ENCODE data around the gene SHANK3.

DNA sequence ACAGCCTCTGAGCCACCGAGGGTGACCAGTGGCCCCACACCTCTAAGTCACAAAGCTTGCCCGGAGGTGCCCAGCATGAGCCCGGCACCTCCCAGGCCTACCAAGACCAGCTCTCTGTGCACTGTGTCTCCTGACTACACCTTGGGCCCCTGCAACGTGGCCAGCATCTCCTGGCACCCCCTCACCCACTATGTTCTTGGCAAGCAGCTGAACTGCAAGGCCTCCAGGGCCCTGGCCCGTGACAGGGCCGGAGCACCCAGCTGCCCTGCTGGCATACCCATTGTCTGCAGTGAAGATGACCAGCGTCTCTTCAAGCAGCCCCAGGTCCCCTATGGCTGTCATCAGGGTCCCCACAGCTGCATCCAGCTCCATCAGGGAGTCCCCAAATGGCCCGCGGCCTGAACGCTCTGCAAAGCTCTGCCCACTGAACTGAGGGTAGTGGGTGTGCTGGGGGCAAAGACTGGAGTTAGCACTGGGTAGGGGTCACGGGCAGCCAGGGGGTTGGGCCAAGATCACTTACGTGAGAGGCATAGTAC lies 46.2 kb upstream of the SHANK3 start:
- TF ChIP-seq, protein P1, sequence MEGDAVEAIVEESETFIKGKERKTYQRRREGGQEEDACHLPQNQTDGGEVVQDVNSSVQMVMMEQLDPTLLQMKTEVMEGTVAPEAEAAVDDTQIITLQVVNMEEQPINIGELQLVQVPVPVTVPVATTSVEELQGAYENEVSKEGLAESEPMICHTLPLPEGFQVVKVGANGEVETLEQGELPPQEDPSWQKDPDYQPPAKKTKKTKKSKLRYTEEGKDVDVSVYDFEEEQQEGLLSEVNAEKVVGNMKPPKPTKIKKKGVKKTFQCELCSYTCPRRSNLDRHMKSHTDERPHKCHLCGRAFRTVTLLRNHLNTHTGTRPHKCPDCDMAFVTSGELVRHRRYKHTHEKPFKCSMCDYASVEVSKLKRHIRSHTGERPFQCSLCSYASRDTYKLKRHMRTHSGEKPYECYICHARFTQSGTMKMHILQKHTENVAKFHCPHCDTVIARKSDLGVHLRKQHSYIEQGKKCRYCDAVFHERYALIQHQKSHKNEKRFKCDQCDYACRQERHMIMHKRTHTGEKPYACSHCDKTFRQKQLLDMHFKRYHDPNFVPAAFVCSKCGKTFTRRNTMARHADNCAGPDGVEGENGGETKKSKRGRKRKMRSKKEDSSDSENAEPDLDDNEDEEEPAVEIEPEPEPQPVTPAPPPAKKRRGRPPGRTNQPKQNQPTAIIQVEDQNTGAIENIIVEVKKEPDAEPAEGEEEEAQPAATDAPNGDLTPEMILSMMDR (IDR thresholded peaks at IDR 0.05; ENCODE audit: low read depth, low read length, missing input control) = no peak
- TF ChIP-seq GABPA (IDR thresholded peaks at IDR 0.05 in 1 of 2, conservative IDR thresholded peaks at IDR 0.05 in 1 of 2) (no peak), YY1 (IDR thresholded peaks at IDR 0.05) (no peak), JUND (IDR thresholded peaks at IDR 0.05) (no peak), RAD21 (IDR thresholded peaks at IDR 0.05) (no peak), SP1 (IDR thresholded peaks at IDR 0.05) (no peak), HNF4G (IDR thresholded peaks at IDR 0.05) (no peak), EGR1 (IDR thresholded peaks at IDR 0.05; ENCODE audit: low read depth in 2 of 2) (no peak), HNF4A (conservative IDR thresholded peaks at IDR 0.05) (no peak)
- TF ChIP-seq, protein P2, sequence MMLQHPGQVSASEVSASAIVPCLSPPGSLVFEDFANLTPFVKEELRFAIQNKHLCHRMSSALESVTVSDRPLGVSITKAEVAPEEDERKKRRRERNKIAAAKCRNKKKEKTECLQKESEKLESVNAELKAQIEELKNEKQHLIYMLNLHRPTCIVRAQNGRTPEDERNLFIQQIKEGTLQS (IDR thresholded peaks at IDR 0.05) = no peak
- TF ChIP-seq, protein P3, sequence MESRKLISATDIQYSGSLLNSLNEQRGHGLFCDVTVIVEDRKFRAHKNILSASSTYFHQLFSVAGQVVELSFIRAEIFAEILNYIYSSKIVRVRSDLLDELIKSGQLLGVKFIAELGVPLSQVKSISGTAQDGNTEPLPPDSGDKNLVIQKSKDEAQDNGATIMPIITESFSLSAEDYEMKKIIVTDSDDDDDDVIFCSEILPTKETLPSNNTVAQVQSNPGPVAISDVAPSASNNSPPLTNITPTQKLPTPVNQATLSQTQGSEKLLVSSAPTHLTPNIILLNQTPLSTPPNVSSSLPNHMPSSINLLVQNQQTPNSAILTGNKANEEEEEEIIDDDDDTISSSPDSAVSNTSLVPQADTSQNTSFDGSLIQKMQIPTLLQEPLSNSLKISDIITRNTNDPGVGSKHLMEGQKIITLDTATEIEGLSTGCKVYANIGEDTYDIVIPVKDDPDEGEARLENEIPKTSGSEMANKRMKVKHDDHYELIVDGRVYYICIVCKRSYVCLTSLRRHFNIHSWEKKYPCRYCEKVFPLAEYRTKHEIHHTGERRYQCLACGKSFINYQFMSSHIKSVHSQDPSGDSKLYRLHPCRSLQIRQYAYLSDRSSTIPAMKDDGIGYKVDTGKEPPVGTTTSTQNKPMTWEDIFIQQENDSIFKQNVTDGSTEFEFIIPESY (IDR thresholded peaks at IDR 0.05) = no peak
- TF ChIP-seq, protein P4, sequence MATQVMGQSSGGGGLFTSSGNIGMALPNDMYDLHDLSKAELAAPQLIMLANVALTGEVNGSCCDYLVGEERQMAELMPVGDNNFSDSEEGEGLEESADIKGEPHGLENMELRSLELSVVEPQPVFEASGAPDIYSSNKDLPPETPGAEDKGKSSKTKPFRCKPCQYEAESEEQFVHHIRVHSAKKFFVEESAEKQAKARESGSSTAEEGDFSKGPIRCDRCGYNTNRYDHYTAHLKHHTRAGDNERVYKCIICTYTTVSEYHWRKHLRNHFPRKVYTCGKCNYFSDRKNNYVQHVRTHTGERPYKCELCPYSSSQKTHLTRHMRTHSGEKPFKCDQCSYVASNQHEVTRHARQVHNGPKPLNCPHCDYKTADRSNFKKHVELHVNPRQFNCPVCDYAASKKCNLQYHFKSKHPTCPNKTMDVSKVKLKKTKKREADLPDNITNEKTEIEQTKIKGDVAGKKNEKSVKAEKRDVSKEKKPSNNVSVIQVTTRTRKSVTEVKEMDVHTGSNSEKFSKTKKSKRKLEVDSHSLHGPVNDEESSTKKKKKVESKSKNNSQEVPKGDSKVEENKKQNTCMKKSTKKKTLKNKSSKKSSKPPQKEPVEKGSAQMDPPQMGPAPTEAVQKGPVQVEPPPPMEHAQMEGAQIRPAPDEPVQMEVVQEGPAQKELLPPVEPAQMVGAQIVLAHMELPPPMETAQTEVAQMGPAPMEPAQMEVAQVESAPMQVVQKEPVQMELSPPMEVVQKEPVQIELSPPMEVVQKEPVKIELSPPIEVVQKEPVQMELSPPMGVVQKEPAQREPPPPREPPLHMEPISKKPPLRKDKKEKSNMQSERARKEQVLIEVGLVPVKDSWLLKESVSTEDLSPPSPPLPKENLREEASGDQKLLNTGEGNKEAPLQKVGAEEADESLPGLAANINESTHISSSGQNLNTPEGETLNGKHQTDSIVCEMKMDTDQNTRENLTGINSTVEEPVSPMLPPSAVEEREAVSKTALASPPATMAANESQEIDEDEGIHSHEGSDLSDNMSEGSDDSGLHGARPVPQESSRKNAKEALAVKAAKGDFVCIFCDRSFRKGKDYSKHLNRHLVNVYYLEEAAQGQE (IDR thresholded peaks at IDR 0.05) = no peak

Measured in liver (tissue), 3 donors.